GM12875 (cell line): Measurements from ENCODE around the gene ADPRH.
A peak's percentile ranks its signal among the peaks of the same experiment; 100 is the strongest.
"Not testable (repeated sequence)": the region's sequence is repeated elsewhere in the genome, so short reads cannot be mapped to it uniquely, and the experiment has no call there.

Experiments used
- H3K4me3 ChIP-seq: one replicate; pipeline ENCODE4 v1.5.1; 2011; ENCODE audit warnings: low read depth, low read length, control low read depth
- TF ChIP-seq, protein P1 (sequence below): IDR thresholded peaks from 2 replicates; pipeline ENCODE4 v1.5.1; 2011; ENCODE audit warnings: low read depth, mild to moderate bottlenecking, control low read depth, inconsistent platforms, low read length, moderate library complexity, borderline replicate concordance; ENCODE audit not compliant: insufficient read depth

Gene ADPRH

DNA sequence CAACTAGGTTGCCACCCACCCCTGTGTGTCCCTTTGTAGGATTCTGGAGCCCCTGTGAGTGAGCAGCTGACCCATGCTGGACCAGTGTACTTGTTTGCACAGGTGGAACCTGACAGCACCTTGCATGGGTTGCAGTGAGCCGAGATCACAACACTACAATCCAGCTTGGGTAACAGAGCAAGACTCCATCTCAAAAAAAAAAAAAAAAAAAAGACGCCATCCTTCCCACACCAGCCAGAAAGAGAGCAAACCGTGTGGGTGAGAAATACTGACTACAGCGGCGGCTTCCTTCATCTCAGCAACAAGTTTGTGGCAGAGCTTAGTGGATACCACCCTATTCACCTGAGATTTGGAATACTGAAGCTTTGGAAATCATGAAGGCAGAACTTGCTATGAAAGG is 19.1 kb upstream of the ADPRH start:
- peak overlapping the region; percentile 47 for H3K4me3 ChIP-seq
- TF ChIP-seq, protein P1, sequence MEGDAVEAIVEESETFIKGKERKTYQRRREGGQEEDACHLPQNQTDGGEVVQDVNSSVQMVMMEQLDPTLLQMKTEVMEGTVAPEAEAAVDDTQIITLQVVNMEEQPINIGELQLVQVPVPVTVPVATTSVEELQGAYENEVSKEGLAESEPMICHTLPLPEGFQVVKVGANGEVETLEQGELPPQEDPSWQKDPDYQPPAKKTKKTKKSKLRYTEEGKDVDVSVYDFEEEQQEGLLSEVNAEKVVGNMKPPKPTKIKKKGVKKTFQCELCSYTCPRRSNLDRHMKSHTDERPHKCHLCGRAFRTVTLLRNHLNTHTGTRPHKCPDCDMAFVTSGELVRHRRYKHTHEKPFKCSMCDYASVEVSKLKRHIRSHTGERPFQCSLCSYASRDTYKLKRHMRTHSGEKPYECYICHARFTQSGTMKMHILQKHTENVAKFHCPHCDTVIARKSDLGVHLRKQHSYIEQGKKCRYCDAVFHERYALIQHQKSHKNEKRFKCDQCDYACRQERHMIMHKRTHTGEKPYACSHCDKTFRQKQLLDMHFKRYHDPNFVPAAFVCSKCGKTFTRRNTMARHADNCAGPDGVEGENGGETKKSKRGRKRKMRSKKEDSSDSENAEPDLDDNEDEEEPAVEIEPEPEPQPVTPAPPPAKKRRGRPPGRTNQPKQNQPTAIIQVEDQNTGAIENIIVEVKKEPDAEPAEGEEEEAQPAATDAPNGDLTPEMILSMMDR: no peak

DNA sequence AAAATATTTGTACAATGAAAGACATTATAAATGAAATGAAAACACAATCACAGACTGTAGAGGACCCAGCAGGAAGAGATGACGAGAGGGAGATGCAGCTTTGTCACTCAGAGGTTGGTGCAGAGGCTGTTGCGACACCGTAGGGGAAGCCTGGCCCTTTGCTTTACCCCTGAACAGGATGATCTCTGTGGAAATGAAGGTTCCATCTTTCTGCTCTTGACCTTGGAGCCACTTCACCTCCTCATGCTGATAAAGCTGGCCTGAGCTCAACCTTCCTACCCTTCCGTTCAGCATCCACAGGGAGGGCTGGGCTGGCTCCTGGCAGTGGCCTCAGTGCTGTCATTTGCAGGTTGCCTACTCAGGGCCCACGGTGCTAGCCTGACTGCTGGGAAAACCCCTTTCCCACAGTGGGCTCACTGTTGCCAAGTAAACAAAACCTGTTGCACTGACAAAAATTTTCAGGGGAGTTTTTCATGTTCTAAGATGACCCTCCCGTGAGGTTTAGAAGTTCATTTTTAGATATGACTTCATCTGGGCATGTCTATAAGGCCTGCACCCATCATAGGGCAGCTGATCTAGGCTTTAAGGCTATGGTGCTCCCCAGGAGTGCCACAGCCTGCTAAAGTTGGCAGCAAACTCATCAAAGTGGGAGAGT is 16.9 kb upstream of the ADPRH start:
- peak overlapping the region; percentile 59 for H3K4me3 ChIP-seq
- TF ChIP-seq, protein P1: no peak

DNA sequence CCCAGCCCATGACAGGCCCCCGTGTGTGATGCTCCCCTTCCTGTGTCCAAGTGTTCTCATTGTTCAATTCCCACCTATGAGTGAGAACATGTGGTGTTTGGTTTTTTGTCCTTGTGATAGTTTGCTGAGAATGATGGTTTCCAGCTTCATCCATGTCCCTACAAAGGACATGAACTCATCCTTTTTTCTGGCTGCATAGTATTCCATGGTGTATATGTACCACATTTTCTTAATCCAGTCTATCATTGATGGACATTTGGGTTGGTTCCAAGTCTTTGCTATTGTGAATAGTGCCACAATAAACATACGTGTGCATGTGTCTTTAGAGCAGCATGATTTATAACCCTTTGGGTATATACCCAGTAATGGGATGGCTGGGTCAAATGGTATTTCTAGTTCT is 16.0 kb upstream of the ADPRH start:
- H3K4me3 ChIP-seq: not testable (repeated sequence)

DNA sequence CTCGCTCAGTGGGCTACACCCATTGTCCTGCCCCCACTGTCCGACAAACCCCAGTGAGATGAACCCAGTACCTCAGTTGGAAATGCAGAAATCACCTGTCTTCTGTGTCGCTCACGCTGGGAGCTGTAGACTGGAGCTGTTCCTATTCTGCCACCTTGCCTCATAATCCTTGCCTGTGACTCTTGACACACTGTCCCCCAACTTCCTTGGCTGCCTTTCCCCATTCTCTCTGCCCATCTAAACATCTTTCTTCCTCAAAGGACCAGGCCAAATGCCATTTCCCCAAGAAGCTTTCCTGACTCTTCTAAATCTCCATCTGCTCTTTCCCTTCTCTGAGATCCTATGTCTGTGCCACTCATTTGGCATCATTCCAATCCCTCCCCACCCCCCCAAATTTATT is 10.1 kb upstream of the ADPRH start:
- TF ChIP-seq, protein P1: no peak
- no peak overlapping the region for H3K4me3 ChIP-seq

DNA sequence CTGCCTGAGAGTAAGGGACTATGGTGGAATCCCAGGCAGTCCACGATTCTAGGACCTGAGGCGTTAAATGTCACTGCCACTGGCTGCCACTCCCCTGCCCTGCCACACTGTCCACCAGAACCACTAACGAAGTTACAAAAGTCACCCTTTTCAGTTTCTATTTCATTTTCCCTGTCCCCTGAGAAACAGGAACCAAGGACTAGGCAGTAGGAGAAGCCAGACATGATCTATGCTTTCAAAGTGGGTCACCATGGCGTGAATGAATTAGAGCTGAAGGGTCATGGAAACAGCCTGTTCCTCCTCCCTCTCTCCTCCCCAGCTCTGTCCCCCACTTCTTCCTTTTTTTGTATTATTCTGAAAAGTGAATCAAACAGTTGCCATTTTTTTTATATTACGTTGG is 9.1 kb upstream of the ADPRH start:
- H3K4me3 ChIP-seq: no peak overlapping the region
- TF ChIP-seq, protein P1: no peak

DNA sequence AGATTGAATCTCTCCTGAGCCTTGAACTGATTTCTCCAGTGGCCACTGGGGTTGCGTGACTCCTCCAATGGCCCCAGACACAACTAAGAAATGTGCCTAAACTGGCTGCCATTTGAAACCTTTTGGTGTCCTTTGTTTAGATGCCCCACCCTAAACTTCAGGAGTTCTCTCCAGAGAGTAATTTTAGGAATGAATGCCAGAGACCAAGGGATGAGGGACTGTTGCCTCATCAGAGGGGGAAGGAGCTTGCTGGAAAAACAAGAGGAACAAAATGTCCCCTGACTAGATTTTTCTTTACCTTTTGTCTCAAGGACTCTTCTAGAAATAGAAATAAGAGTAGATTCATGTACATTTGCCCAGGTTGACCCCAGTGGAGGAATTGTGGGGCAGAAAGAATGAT is 8.1 kb upstream of the ADPRH start:
- no peak overlapping the region for H3K4me3 ChIP-seq
- TF ChIP-seq, protein P1: no peak

DNA sequence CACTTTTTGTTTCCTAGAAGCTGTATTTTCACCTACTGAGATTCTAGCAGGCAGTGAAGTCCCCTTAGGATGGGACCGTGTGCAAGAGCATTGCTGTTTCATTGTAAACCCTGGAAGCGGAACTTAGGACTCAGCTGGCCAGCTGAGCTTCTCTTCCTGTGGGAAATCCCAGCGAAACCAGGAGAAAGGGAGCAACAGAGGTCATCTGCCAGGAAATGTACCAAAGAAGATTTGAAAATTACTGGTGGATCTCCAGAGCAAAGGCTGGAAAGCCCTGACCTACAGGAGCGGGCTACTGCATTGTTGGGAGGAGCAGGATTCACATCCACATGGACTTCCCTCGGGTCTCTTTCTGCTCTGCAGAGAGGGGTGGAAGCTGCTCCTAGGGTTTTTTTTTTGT is 7.6 kb upstream of the ADPRH start:
- H3K4me3 ChIP-seq: no peak overlapping the region
- TF ChIP-seq, protein P1: no peak

DNA sequence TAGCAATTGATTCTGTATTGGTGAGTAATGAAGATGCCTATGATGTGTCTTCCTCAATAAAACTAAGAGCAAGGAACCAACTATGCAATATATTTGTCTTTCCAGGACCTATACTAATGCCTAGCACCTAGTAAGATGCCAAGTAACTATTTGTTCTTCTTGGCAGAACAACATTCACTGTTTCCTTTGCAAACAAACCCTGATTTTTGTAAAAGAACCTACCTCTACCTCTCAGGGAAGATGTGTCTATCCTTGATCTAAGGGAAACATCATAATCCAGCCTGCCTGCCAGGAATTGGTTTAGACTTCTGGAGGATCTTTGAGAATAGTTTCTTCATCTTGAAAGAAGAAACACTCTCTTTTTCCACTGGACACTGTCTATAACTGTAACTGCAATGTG is 3.8 kb upstream of the ADPRH start:
- TF ChIP-seq, protein P1: no peak
- H3K4me3 ChIP-seq: no peak overlapping the region
